ENCODE measurements around the gene MED27. TPM values are rescaled to one million over a fixed set of nuclear protein-coding genes. Genes with fewer than 3 reads are reported as not detected.

MED27 gene
- total and polyA plus RNA-seq, 9 of the 15 experiments (the other 6 are each of a cell fraction or from before 2014, with no cell fraction given) = 24.4 to 91.0 (median 36.1) TPM

GRCh38 chr9:131847665-131848354 is 231.9 kb downstream of the MED27 start (continued):
- TF ChIP-seq, protein P1, sequence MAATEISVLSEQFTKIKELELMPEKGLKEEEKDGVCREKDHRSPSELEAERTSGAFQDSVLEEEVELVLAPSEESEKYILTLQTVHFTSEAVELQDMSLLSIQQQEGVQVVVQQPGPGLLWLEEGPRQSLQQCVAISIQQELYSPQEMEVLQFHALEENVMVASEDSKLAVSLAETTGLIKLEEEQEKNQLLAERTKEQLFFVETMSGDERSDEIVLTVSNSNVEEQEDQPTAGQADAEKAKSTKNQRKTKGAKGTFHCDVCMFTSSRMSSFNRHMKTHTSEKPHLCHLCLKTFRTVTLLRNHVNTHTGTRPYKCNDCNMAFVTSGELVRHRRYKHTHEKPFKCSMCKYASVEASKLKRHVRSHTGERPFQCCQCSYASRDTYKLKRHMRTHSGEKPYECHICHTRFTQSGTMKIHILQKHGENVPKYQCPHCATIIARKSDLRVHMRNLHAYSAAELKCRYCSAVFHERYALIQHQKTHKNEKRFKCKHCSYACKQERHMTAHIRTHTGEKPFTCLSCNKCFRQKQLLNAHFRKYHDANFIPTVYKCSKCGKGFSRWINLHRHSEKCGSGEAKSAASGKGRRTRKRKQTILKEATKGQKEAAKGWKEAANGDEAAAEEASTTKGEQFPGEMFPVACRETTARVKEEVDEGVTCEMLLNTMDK (IDR thresholded peaks at IDR 0.05; ENCODE audit: borderline replicate concordance, insufficient read depth, low read depth, low read length, poor library complexity, severe bottlenecking) = no peak
- TF ChIP-seq ZNF224 (CRISPR knock-in tag; IDR thresholded peaks at IDR 0.05) (no peak), ZNF766 (CRISPR knock-in tag; conservative IDR thresholded peaks at IDR 0.05) (no peak), GABPB1 (CRISPR knock-in tag; IDR thresholded peaks at IDR 0.05) (no peak)

- Histone ChIP-seq H3K4me3 (no peak overlapping the region), H3K79me2 (ENCODE audit: control insufficient read depth, insufficient read depth, low read length) (no peaks in the 10 kb centered on the region), H3K27me3 (ENCODE audit: control insufficient read depth in 2 of 2, insufficient read depth in 2 of 2, low read length in 2 of 2) (peaks cover 56 to 89% of the 10 kb centered on the region in 2 experiments), H4K20me1 (replicated peaks; ENCODE audit: control insufficient read depth, insufficient read depth, low read length) (peaks cover 4% of the 10 kb centered on the region; the same call in 1 of the 2 replicates), H3K9me1 (ENCODE audit: control insufficient read depth, insufficient read depth, low read length) (no peaks in the 10 kb centered on the region), H3K27ac (ENCODE audit: extremely low read depth, low read depth, low read length) (no peak overlapping the region), H3K9ac (ENCODE audit: insufficient read depth in 1 of 2, low read depth in 2 of 2, low read length in 2 of 2) (no peak overlapping the region), H3K4me2 (ENCODE audit: insufficient read depth, low read length) (peak overlapping the region; percentile 46), H2AFZ (ENCODE audit: low read depth, low read length) (0 out of 2 replicates have a peak overlapping the region, but pooled peaks have one; percentile 24), H3K4me1 (replicated peaks in 1 of 2; ENCODE audit: control insufficient read depth in 2 of 2, insufficient read depth in 2 of 2, low read length in 2 of 2) (peaks cover 3 to 11% of the 10 kb centered on the region in 2 experiments; a peak in 3 of 5 replicates), H3K9me3 (replicated peaks; ENCODE audit: control insufficient read depth, insufficient read depth, low read depth, low read length) (no peaks in the 10 kb centered on the region), H3K36me3 (ENCODE audit: control insufficient read depth, insufficient read depth, low read length) (no peaks in the 10 kb centered on the region)
- DNase-seq (ENCODE audit: extremely low read depth in 1 of 4, low spot score in 3 of 4) (no peak), FAIRE-seq (no peak), ATAC-seq (no peak)
- ChIA-PET POLR2A (no interaction called here), CTCF (ENCODE audit: low intra/inter-chr PET ratio) (no interaction called here)
- BruUV-seq (replicated peaks) = no TSS peak
- intact Hi-C loops (cut with micrococcal nuclease) (no loop called here), in situ Hi-C loops (cut with MboI) (no loop called here)
- 8% methylated on average over 29 of the region's 29 CpGs for WGBS (ENCODE audit: insufficient coverage, low coverage, missing lambda C conversion rate)
- TF ChIP-seq ZNF24 (IDR thresholded peaks at IDR 0.05) = no peak
- TF ChIP-seq PCBP1 (IDR thresholded peaks at IDR 0.05; ENCODE audit: low read depth, low read length, poor library complexity, severe bottlenecking) = no peak
- TF ChIP-seq HES1 (IDR thresholded peaks at IDR 0.05; ENCODE audit: low read depth) = 0 out of 2 replicates have a peak, but pooled peaks have one; percentile 30
- no peak for TF ChIP-seq ZNF134 (CRISPR knock-in tag; conservative IDR thresholded peaks at IDR 0.05)
- no peak for TF ChIP-seq BMI1 (IDR thresholded peaks at IDR 0.05; ENCODE audit: low read length)
- peak; percentile 47 for TF ChIP-seq ZFP36 (IDR thresholded peaks at IDR 0.05; ENCODE audit: low read depth, low read length, partially characterized antibody)
- TF ChIP-seq TSC22D4 (tag; IDR thresholded peaks at IDR 0.05) = no peak
- TF ChIP-seq ZNF431 (CRISPR knock-in tag; IDR thresholded peaks at IDR 0.05) = no peak
- TF ChIP-seq L3MBTL2 (IDR thresholded peaks at IDR 0.05) = peak; percentile 64; the same call in 1 of the 2 replicates
- TF ChIP-seq CXXC5 (CRISPR knock-in tag; IDR thresholded peaks at IDR 0.05) = peak; percentile 23; the same call in 1 of the 2 replicates
- TF ChIP-seq CEBPG (CRISPR knock-in tag; IDR thresholded peaks at IDR 0.05) = no peak
- peak in 1 of 2 experiments; percentile 70; a peak in 2 of 4 replicates for TF ChIP-seq CEBPG (tag; conservative IDR thresholded peaks at IDR 0.05 in 1 of 2, IDR thresholded peaks at IDR 0.05 in 1 of 2)
These were observed 234.1 kb downstream of the MED27 start for GRCh38 chr9:131845305-131846298.

Measured in K562 (cell line).